HepG2 (cell line): ENCODE data around the gene PIGL. TPM values are rescaled to one million over a fixed set of nuclear protein-coding genes. Genes with fewer than 3 reads are reported as not detected.

ENCODE experiments used
- DR1 ChIP-seq: sonication (generic); formaldehyde crosslinking; IDR thresholded peaks from 2 replicates; pipeline ENCODE4 v1.8.0; 2021; ENCODE audit warnings: mild to moderate bottlenecking, missing genetic modification reagents, inconsistent platforms
- GATA4 ChIP-seq: sonication (generic); IDR thresholded peaks from 2 replicates; pipeline ENCODE4 v1.6.1; 2016; ENCODE audit warnings: antibody characterized with exemption, low read depth, borderline replicate concordance
- GTF3A ChIP-seq: sonication (generic); formaldehyde crosslinking; conservative IDR thresholded peaks from 2 replicates; pipeline ENCODE4 v1.4.0; 2020; ENCODE audit warnings: mild to moderate bottlenecking, missing genetic modification reagents
- HOXA3 ChIP-seq: sonication (generic); formaldehyde crosslinking; IDR thresholded peaks from 2 replicates; pipeline ENCODE4 v1.5.0; 2020; ENCODE audit warnings: missing genetic modification reagents
- HOXA5 ChIP-seq: sonication (generic); formaldehyde crosslinking; IDR thresholded peaks from 2 replicates; pipeline ENCODE4 v1.4.0; 2020; ENCODE audit warnings: missing genetic modification reagents
- IRF2 ChIP-seq: IDR thresholded peaks from 2 replicates; pipeline ENCODE4 v1.6.1; 2018; ENCODE audit warnings: missing genetic modification reagents, missing compliant biosample characterization
- KDM4B ChIP-seq: sonication (generic); formaldehyde crosslinking; IDR thresholded peaks from 2 replicates; pipeline ENCODE4 v1.4.0; 2020; ENCODE audit warnings: missing genetic modification reagents
- NCOA2 ChIP-seq: sonication (generic); formaldehyde crosslinking; IDR thresholded peaks from 2 replicates; pipeline ENCODE4 v1.8.0; 2022; ENCODE audit warnings: inconsistent platforms
- NPAS2 ChIP-seq: sonication (generic); formaldehyde crosslinking; IDR thresholded peaks from 2 replicates; pipeline ENCODE4 v1.8.0; 2022; ENCODE audit warnings: mild to moderate bottlenecking, missing genetic modification reagents, borderline replicate concordance
- NR2C2 ChIP-seq: sonication (generic); formaldehyde crosslinking; IDR thresholded peaks from 2 replicates; pipeline ENCODE4 v1.4.0; 2020; ENCODE audit warnings: missing genetic modification reagents, mild to moderate bottlenecking, moderate library complexity, borderline replicate concordance
- PPARG ChIP-seq: conservative IDR thresholded peaks from 2 replicates; pipeline ENCODE4 v1.6.1; 2016; ENCODE audit warnings: missing biosample characterization, missing genetic modification reagents
- RBFOX2 ChIP-seq: fragments of 200-400 bp; formaldehyde crosslinking; IDR thresholded peaks from 2 replicates; pipeline ENCODE4 v1.6.1; 2017; ENCODE audit warnings: low read depth, mild to moderate bottlenecking, low read length
- STAG1 ChIP-seq: sonication (generic); formaldehyde crosslinking; IDR thresholded peaks from 2 replicates; pipeline ENCODE4 v1.4.0; 2020; ENCODE audit warnings: missing genetic modification reagents
- THAP11 ChIP-seq: IDR thresholded peaks from 2 replicates; pipeline ENCODE4 v1.6.1; 2016; ENCODE audit warnings: missing biosample characterization, missing genetic modification reagents
- ZFX ChIP-seq: sonication (generic); formaldehyde crosslinking; IDR thresholded peaks from 2 replicates; pipeline ENCODE4 v1.4.0; 2020; ENCODE audit warnings: mild to moderate bottlenecking, low read depth, missing genetic modification reagents, moderate library complexity
- ZNF17 ChIP-seq: sonication (generic); formaldehyde crosslinking; IDR thresholded peaks from 2 replicates; pipeline ENCODE4 v1.5.0; 2020; ENCODE audit warnings: mild to moderate bottlenecking, missing genetic modification reagents
- ZNF709 ChIP-seq: sonication (generic); formaldehyde crosslinking; IDR thresholded peaks from 2 replicates; pipeline ENCODE4 v1.5.0; 2020; ENCODE audit warnings: mild to moderate bottlenecking, missing genetic modification reagents
- ZNF878 ChIP-seq: sonication (generic); formaldehyde crosslinking; IDR thresholded peaks from 2 replicates; pipeline ENCODE4 v1.8.1; 2023; ENCODE audit warnings: mild to moderate bottlenecking, missing genetic modification reagents, moderate library complexity
- polyA plus RNA-seq, 8 experiments: library from polyadenylated mRNA; depleted of rRNA in 3 of 8; stranded (reverse) in 7 of 8; unstranded in 1 of 8; fragments of >200 nt; fragmentation: Illumina TruSeq in 4 of 8; extraction: Trizol in 4 of 8; gene quantifications; 2 replicates each; pipeline versions ENCODE4 v1.2.1 to v1.2.3, GENCODE V29; 2011 to 2016; ENCODE audit warnings: low read depth in 4 of 8, missing spikeins in 1 of 8, mixed read lengths in 1 of 8; ENCODE audit not compliant: insufficient read depth in 1 of 8
- total RNA-seq, 5 experiments: library from RNA; depleted of rRNA; stranded (reverse); fragments of >200 nt; fragmentation: Illumina TruSeq; extraction: Trizol; gene quantifications; 2 replicates each; pipeline ENCODE4 v1.2.3, GENCODE V29; 2016; ENCODE audit warnings: low read depth in 1 of 5
- TF ChIP-seq, protein P1 (sequence below): sonication (generic); formaldehyde crosslinking; IDR thresholded peaks from 2 replicates; pipeline ENCODE4 v1.4.0; 2020; ENCODE audit warnings: missing genetic modification reagents
- TF ChIP-seq, protein P2 (sequence below): sonication (generic); formaldehyde crosslinking; IDR thresholded peaks from 2 replicates; pipeline ENCODE4 v1.4.0; 2020; ENCODE audit warnings: mild to moderate bottlenecking, missing genetic modification reagents
- TF ChIP-seq, protein P3 (sequence below): sonication (generic); formaldehyde crosslinking; conservative IDR thresholded peaks from 2 replicates; pipeline ENCODE4 v1.8.0; 2022; ENCODE audit warnings: missing genetic modification reagents
- TF ChIP-seq, protein P4 (sequence below): sonication (generic); formaldehyde crosslinking; conservative IDR thresholded peaks from 2 replicates; pipeline ENCODE4 v1.8.0; 2022; ENCODE audit warnings: mild to moderate bottlenecking, moderate library complexity, missing genetic modification reagents
- TF ChIP-seq, protein P5 (sequence below): IDR thresholded peaks from 2 replicates; pipeline ENCODE4 v1.6.1; 2016

PIGL gene
- total and polyA plus RNA-seq, 2 of the 13 experiments (the other 11 are each of a cell fraction or from before 2014, with no cell fraction given): 28.5 to 63.8 TPM

DNA sequence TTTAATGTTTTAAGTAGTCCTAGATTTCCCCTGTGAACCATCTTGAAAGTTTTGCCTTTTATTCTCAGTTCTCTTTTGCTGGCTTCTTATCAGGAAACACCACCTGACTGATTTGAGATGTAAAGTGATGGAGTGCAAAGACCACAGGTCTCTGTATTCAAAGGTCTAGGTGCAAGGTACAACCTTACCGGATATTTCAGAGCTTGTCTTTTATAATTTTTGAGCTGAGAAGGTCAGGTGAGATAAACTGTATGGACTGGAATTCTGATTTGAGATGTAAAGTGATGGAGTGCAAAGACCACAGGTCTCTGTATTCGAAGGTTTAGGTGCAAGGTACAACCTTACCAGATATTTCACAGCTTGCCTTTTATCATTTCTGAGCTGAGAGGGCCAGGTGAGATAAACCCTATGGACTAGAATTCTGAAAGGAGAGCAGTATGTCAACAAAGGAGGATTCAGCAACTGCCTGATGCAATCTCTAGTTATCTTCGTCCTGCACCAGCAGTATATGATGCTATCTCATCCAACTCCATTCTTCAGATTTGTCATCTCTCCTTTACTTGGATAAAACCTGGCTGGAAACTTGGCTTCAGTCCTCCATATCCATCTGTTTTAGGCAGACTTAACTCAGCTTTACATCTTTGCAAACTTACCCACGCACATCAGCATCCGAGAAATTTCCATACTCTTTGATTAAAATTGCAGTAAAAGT lies 72.0 kb downstream of the PIGL start (continued):
- TF ChIP-seq, protein P1, sequence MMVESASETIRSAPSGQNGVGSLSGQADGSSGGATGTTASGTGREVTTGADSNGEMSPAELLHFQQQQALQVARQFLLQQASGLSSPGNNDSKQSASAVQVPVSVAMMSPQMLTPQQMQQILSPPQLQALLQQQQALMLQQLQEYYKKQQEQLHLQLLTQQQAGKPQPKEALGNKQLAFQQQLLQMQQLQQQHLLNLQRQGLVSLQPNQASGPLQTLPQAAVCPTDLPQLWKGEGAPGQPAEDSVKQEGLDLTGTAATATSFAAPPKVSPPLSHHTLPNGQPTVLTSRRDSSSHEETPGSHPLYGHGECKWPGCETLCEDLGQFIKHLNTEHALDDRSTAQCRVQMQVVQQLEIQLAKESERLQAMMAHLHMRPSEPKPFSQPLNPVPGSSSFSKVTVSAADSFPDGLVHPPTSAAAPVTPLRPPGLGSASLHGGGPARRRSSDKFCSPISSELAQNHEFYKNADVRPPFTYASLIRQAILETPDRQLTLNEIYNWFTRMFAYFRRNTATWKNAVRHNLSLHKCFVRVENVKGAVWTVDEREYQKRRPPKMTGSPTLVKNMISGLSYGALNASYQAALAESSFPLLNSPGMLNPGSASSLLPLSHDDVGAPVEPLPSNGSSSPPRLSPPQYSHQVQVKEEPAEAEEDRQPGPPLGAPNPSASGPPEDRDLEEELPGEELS (CRISPR knock-in tag): peak; percentile 54
- TF ChIP-seq, protein P2, sequence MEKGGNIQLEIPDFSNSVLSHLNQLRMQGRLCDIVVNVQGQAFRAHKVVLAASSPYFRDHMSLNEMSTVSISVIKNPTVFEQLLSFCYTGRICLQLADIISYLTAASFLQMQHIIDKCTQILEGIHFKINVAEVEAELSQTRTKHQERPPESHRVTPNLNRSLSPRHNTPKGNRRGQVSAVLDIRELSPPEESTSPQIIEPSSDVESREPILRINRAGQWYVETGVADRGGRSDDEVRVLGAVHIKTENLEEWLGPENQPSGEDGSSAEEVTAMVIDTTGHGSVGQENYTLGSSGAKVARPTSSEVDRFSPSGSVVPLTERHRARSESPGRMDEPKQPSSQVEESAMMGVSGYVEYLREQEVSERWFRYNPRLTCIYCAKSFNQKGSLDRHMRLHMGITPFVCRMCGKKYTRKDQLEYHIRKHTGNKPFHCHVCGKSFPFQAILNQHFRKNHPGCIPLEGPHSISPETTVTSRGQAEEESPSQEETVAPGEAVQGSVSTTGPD (CRISPR knock-in tag): no peak
- TF ChIP-seq ZNF17 (CRISPR knock-in tag) (no peak), RBFOX2 (peak; percentile 45; the same call in 1 of the 2 replicates), GATA4 (peak; percentile 38; the same call in 1 of the 2 replicates), ZNF709 (CRISPR knock-in tag) (0 out of 2 replicates have a peak, but pooled peaks have one; percentile 26), IRF2 (CRISPR knock-in tag) (0 out of 2 replicates have a peak, but pooled peaks have one; percentile 25), ZNF878 (CRISPR knock-in tag) (0 out of 2 replicates have a peak, but pooled peaks have one; percentile 51), GTF3A (0 out of 2 replicates have a peak, but pooled peaks have one; percentile 43), THAP11 (peak; percentile 49), KDM4B (no peak), DR1 (CRISPR knock-in tag) (no peak), HOXA3 (CRISPR knock-in tag) (peak; percentile 38), PPARG (peak; percentile 72; the same call in 1 of the 2 replicates), NCOA2 (CRISPR knock-in tag) (0 out of 2 replicates have a peak, but pooled peaks have one; percentile 42), NR2C2 (CRISPR knock-in tag) (peak; percentile 71; the same call in 1 of the 2 replicates), NPAS2 (CRISPR knock-in tag) (no peak), STAG1 (CRISPR knock-in tag) (peak; percentile 14; the same call in 1 of the 2 replicates), HOXA5 (CRISPR knock-in tag) (peak; percentile 40), ZFX (0 out of 2 replicates have a peak, but pooled peaks have one; percentile 9)
- TF ChIP-seq, protein P3, sequence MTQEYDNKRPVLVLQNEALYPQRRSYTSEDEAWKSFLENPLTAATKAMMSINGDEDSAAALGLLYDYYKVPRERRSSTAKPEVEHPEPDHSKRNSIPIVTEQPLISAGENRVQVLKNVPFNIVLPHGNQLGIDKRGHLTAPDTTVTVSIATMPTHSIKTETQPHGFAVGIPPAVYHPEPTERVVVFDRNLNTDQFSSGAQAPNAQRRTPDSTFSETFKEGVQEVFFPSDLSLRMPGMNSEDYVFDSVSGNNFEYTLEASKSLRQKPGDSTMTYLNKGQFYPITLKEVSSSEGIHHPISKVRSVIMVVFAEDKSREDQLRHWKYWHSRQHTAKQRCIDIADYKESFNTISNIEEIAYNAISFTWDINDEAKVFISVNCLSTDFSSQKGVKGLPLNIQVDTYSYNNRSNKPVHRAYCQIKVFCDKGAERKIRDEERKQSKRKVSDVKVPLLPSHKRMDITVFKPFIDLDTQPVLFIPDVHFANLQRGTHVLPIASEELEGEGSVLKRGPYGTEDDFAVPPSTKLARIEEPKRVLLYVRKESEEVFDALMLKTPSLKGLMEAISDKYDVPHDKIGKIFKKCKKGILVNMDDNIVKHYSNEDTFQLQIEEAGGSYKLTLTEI (CRISPR knock-in tag): no peak
- TF ChIP-seq, protein P4, sequence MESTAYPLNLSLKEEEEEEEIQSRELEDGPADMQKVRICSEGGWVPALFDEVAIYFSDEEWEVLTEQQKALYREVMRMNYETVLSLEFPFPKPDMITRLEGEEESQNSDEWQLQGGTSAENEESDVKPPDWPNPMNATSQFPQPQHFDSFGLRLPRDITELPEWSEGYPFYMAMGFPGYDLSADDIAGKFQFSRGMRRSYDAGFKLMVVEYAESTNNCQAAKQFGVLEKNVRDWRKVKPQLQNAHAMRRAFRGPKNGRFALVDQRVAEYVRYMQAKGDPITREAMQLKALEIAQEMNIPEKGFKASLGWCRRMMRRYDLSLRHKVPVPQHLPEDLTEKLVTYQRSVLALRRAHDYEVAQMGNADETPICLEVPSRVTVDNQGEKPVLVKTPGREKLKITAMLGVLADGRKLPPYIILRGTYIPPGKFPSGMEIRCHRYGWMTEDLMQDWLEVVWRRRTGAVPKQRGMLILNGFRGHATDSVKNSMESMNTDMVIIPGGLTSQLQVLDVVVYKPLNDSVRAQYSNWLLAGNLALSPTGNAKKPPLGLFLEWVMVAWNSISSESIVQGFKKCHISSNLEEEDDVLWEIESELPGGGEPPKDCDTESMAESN (CRISPR knock-in tag): 0 out of 2 replicates have a peak, but pooled peaks have one; percentile 68
- TF ChIP-seq, protein P5, sequence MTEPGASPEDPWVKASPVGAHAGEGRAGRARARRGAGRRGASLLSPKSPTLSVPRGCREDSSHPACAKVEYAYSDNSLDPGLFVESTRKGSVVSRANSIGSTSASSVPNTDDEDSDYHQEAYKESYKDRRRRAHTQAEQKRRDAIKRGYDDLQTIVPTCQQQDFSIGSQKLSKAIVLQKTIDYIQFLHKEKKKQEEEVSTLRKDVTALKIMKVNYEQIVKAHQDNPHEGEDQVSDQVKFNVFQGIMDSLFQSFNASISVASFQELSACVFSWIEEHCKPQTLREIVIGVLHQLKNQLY (CRISPR knock-in tag): no peak
